ENCODE data around the gene LRRC45.

DNA sequence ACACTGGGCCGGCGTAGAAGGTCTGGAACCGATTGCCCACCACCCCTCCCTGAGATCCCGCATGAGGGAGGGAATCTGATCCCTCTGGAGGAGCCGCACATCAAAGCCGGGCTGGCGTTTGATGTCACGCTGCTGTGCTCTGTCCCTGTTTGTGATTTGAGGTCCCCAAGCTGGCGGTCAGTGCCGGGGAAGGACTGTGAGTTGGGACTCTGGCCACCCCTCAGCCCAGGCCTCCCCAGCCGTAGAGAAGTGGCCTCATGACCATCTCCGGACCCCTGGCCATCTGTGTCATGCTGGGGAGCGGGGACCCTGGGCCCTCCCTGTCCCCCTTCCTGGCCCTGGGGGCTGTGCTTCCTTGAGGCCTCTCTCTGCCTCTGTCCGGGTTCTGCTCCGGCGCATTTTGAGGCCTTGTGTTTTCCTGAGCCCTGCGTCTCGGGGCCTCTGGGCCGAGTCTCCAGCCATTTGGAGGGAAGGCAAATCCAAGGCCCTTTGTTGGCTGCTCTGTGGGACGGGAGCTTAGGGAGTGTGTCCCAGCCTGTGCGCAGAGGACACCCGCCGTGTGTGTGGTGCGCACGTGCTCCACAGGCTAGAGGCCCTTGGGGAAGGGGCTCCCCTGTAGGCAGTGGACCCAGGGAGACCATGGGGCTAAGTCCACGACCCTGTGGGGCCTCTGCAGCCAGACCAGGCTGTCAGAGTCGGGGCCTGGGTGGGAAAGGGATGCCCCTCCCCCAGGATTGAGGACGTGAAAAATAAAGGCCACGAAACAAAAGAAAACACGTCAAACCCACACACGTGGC lies 30.6 kb upstream of the LRRC45 start:
- TF ChIP-seq EZH2 (IDR thresholded peaks at IDR 0.05; ENCODE audit: low read depth, unreplicated experiment) (no peak), POLR2AphosphoS5 (IDR thresholded peaks at IDR 0.05; ENCODE audit: low read depth) (no peak), CREB1 (CRISPR knock-in tag; IDR thresholded peaks at IDR 0.05; ENCODE audit: low read depth) (no peak)
- TF ChIP-seq, protein P1, sequence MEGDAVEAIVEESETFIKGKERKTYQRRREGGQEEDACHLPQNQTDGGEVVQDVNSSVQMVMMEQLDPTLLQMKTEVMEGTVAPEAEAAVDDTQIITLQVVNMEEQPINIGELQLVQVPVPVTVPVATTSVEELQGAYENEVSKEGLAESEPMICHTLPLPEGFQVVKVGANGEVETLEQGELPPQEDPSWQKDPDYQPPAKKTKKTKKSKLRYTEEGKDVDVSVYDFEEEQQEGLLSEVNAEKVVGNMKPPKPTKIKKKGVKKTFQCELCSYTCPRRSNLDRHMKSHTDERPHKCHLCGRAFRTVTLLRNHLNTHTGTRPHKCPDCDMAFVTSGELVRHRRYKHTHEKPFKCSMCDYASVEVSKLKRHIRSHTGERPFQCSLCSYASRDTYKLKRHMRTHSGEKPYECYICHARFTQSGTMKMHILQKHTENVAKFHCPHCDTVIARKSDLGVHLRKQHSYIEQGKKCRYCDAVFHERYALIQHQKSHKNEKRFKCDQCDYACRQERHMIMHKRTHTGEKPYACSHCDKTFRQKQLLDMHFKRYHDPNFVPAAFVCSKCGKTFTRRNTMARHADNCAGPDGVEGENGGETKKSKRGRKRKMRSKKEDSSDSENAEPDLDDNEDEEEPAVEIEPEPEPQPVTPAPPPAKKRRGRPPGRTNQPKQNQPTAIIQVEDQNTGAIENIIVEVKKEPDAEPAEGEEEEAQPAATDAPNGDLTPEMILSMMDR (conservative IDR thresholded peaks at IDR 0.05; ENCODE audit: low read depth in 2 of 2) = no peak
- TF ChIP-seq, protein P2, sequence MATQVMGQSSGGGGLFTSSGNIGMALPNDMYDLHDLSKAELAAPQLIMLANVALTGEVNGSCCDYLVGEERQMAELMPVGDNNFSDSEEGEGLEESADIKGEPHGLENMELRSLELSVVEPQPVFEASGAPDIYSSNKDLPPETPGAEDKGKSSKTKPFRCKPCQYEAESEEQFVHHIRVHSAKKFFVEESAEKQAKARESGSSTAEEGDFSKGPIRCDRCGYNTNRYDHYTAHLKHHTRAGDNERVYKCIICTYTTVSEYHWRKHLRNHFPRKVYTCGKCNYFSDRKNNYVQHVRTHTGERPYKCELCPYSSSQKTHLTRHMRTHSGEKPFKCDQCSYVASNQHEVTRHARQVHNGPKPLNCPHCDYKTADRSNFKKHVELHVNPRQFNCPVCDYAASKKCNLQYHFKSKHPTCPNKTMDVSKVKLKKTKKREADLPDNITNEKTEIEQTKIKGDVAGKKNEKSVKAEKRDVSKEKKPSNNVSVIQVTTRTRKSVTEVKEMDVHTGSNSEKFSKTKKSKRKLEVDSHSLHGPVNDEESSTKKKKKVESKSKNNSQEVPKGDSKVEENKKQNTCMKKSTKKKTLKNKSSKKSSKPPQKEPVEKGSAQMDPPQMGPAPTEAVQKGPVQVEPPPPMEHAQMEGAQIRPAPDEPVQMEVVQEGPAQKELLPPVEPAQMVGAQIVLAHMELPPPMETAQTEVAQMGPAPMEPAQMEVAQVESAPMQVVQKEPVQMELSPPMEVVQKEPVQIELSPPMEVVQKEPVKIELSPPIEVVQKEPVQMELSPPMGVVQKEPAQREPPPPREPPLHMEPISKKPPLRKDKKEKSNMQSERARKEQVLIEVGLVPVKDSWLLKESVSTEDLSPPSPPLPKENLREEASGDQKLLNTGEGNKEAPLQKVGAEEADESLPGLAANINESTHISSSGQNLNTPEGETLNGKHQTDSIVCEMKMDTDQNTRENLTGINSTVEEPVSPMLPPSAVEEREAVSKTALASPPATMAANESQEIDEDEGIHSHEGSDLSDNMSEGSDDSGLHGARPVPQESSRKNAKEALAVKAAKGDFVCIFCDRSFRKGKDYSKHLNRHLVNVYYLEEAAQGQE (IDR thresholded peaks at IDR 0.05; ENCODE audit: unreplicated experiment) = no peak
